GM23338 (cell line): ENCODE measurements around the gene SOX9. TPM values are rescaled to one million over a fixed set of nuclear protein-coding genes. Genes with fewer than 3 reads are reported as not detected.

ENCODE experiments used
- ATAC-seq: fragments of 200-7000 bp; cut with Tn5 transposase; 3 replicates; pipeline ENCODE4 v1.9.1; 2020
- DNase-seq: peaks from one replicate; pipeline ENCODE4 v3.0.0-alpha.2; 2015; ENCODE audit warnings: low spot score
- H2AFZ ChIP-seq: fragments of 200-600 bp; sonication (generic); 2 replicates; pipeline ENCODE4 v1.8.0; 2016; ENCODE audit warnings: antibody characterized with exemption, mild to moderate bottlenecking, moderate library complexity
- H3F3A ChIP-seq: fragments of 200-600 bp; sonication (generic); replicated peaks from 2 replicates; pipeline ENCODE4 v1.8.0; 2017; ENCODE audit warnings: antibody characterized with exemption, mixed run types, low read depth
- H3K27ac ChIP-seq: fragments of 200-600 bp; sonication (generic); 2 replicates; pipeline ENCODE4 v1.6.1; 2016; ENCODE audit warnings: low read depth
- H3K27me3 ChIP-seq: fragments of 200-600 bp; sonication (generic); 2 replicates; pipeline ENCODE4 v1.8.0; 2016; ENCODE audit warnings: mild to moderate bottlenecking, mixed run types, moderate library complexity; ENCODE audit not compliant: insufficient read depth
- H3K36me3 ChIP-seq: fragments of 200-600 bp; sonication (generic); 2 replicates; pipeline ENCODE4 v1.8.0; 2016; ENCODE audit warnings: mild to moderate bottlenecking; ENCODE audit not compliant: insufficient read depth
- H3K4me1 ChIP-seq: fragments of 200-600 bp; sonication (generic); 2 replicates; pipeline ENCODE4 v1.8.0; 2016; ENCODE audit warnings: mild to moderate bottlenecking, moderate library complexity; ENCODE audit not compliant: insufficient read depth
- H3K4me2 ChIP-seq: fragments of 200-600 bp; sonication (generic); 2 replicates; pipeline ENCODE4 v1.7.1; 2017; ENCODE audit warnings: mixed run types
- H3K4me3 ChIP-seq: fragments of 200-600 bp; sonication (generic); 2 replicates; pipeline ENCODE4 v1.6.1; 2016; ENCODE audit warnings: mixed run types
- H3K79me2 ChIP-seq: fragments of 200-600 bp; sonication (generic); replicated peaks from 2 replicates; pipeline ENCODE4 v1.8.0; 2017; ENCODE audit warnings: mild to moderate bottlenecking; ENCODE audit not compliant: insufficient read depth
- H3K9me2 ChIP-seq: fragments of 200-600 bp; sonication (generic); 2 replicates; pipeline ENCODE4 v1.8.0; 2017; ENCODE audit not compliant: insufficient read depth
- H4K20me1 ChIP-seq: fragments of 200-600 bp; sonication (generic); replicated peaks from 2 replicates; pipeline ENCODE4 v1.8.0; 2017; ENCODE audit warnings: mild to moderate bottlenecking; ENCODE audit not compliant: insufficient read depth
- H3K27ac Mint-ChIP-seq: 2 replicates; pipeline ENCODE4 v1.8.0; 2020; ENCODE audit warnings: inconsistent platforms, mild to moderate bottlenecking, moderate library complexity, mixed read lengths
- H3K27me3 Mint-ChIP-seq: 3 replicates; pipeline ENCODE4 v1.8.0; 2022; ENCODE audit warnings: low read depth, mild to moderate bottlenecking, moderate library complexity, mixed read lengths, inconsistent platforms; ENCODE audit not compliant: insufficient read depth, poor library complexity
- H3K36me3 Mint-ChIP-seq: 3 replicates; pipeline ENCODE4 v1.8.0; 2021; ENCODE audit warnings: low read depth, mild to moderate bottlenecking, inconsistent platforms, moderate library complexity, mixed read lengths
- H3K4me1 Mint-ChIP-seq: 3 replicates; pipeline ENCODE4 v1.8.0; 2020; ENCODE audit warnings: mild to moderate bottlenecking, inconsistent platforms, mixed read lengths
- H3K4me3 Mint-ChIP-seq: 3 replicates; pipeline ENCODE4 v1.8.0; 2021; ENCODE audit warnings: moderate library complexity, mild to moderate bottlenecking, inconsistent platforms, mixed read lengths
- H3K9me3 Mint-ChIP-seq: 3 replicates; pipeline ENCODE4 v1.8.0; 2020; ENCODE audit warnings: moderate library complexity, mild to moderate bottlenecking, inconsistent platforms, mixed read lengths
- CREB1 ChIP-seq: fragments of 250-450 bp; sonication (Bioruptor Pico); IDR thresholded peaks from 2 replicates; pipeline ENCODE4 v1.5.0; 2020; ENCODE audit warnings: low read depth, mild to moderate bottlenecking, moderate library complexity
- CTCF ChIP-seq, 2 experiments: fragments of 200-600 bp in 1 of 2; sonication (generic) in 1 of 2; conservative IDR thresholded peaks; 2 replicates each; pipeline versions ENCODE4 v1.5.1 to v1.6.1; 2016 to 2017; ENCODE audit warnings: antibody characterized with exemption in 2 of 2, low read depth in 2 of 2, mild to moderate bottlenecking in 2 of 2, moderate library complexity in 1 of 2
- ETS1 ChIP-seq: IDR thresholded peaks from 2 replicates; pipeline ENCODE4 v1.6.1; 2016; ENCODE audit warnings: antibody characterized with exemption
- EZH2phosphoT487 ChIP-seq: fragments of 200-600 bp; sonication (generic); IDR thresholded peaks from one replicate; pipeline ENCODE4 v1.8.1; 2018; ENCODE audit warnings: antibody characterized with exemption; ENCODE audit not compliant: unreplicated experiment
- JUNB ChIP-seq: IDR thresholded peaks from one replicate; pipeline ENCODE4 v1.6.1; 2016; ENCODE audit warnings: antibody characterized with exemption; ENCODE audit not compliant: unreplicated experiment
- NANOG ChIP-seq: IDR thresholded peaks from 2 replicates; pipeline ENCODE4 v1.6.1; 2016; ENCODE audit warnings: antibody characterized with exemption, borderline replicate concordance
- POLR2AphosphoS5 ChIP-seq: IDR thresholded peaks from 2 replicates; pipeline ENCODE4 v1.6.1; 2016; ENCODE audit warnings: antibody characterized with exemption, low read depth
- REST ChIP-seq: IDR thresholded peaks from one replicate; pipeline ENCODE4 v1.6.1; 2018; ENCODE audit warnings: antibody characterized with exemption; ENCODE audit not compliant: unreplicated experiment
- STAT1 ChIP-seq: IDR thresholded peaks from one replicate; pipeline ENCODE4 v1.6.1; 2016; ENCODE audit warnings: antibody characterized with exemption; ENCODE audit not compliant: unreplicated experiment
- ZNF114 ChIP-seq: fragments of 250-450 bp; sonication (Bioruptor Pico); IDR thresholded peaks from 2 replicates; pipeline ENCODE4 v1.5.0; 2020; ENCODE audit warnings: mild to moderate bottlenecking, moderate library complexity
- ZNF331 ChIP-seq: fragments of 250-450 bp; sonication (Bioruptor Pico); IDR thresholded peaks from 2 replicates; pipeline ENCODE4 v1.5.0; 2020; ENCODE audit warnings: low read depth, mild to moderate bottlenecking, moderate library complexity
- polyA plus RNA-seq: library from polyadenylated mRNA; unstranded; fragments of >200 nt; fragmentation: Nextera tagmentation; extraction: Ambion mirVana; gene quantifications from 2 replicates; pipeline ENCODE4 v1.2.1, GENCODE V29; 2016
- total RNA-seq: library from RNA; depleted of rRNA; stranded (reverse); fragments of >200 nt; shearing (Covaris generic); gene quantifications from 2 replicates; pipeline ENCODE4 v1.2.3, GENCODE V29; 2014

The SOX9 gene
- total and polyA plus RNA-seq, 2 experiments from 2014 or later: 4.4 TPM

GRCh38 chr17:72077326-72077960, 43.4 kb upstream of the SOX9 start:
- no peaks in the 10 kb centered on the region for H3F3A ChIP-seq
- H3K79me2 ChIP-seq: no peaks in the 10 kb centered on the region
- TF ChIP-seq JUNB (no peak), CTCF (conservative IDR thresholded peaks at IDR 0.05; ENCODE audit: low read depth in 2 of 2) (peak; percentile 53 to 57), POLR2AphosphoS5 (no peak)
- Mint-ChIP-seq H3K36me3 (no peaks in the 10 kb centered on the region), H3K4me1 (no peaks in the 10 kb centered on the region), H3K9me3 (no peaks in the 10 kb centered on the region), H3K27me3 (peaks cover 2% of the 10 kb centered on the region), H3K4me3 (no peak overlapping the region), H3K27ac (no peak overlapping the region; the same call in 1 of the 2 replicates)
- no peak overlapping the region for H2AFZ ChIP-seq
- H3K4me3 ChIP-seq: no peak overlapping the region
- DNase-seq (peak; percentile 79), ATAC-seq (peak; percentile 39; the same call in 2 of the 3 replicates)
- no peak overlapping the region for H3K27ac ChIP-seq
- peaks cover 5% of the 10 kb centered on the region; the same call in 1 of the 2 replicates for H3K9me2 ChIP-seq
- no peaks in the 10 kb centered on the region for H3K4me1 ChIP-seq
- no peak overlapping the region for H3K4me2 ChIP-seq
- no peaks in the 10 kb centered on the region for H4K20me1 ChIP-seq
- H3K27me3 ChIP-seq: no peaks in the 10 kb centered on the region
- H3K36me3 ChIP-seq: no peaks in the 10 kb centered on the region

GRCh38 chr17:72079700-72080099, 41.1 kb upstream of the SOX9 start:
- Histone ChIP-seq H4K20me1 (no peaks in the 10 kb centered on the region), H3K79me2 (no peaks in the 10 kb centered on the region), H3F3A (no peaks in the 10 kb centered on the region), H3K27ac (no peak overlapping the region), H3K4me2 (no peak overlapping the region), H3K27me3 (no peaks in the 10 kb centered on the region), H3K36me3 (no peaks in the 10 kb centered on the region), H3K4me3 (no peak overlapping the region), H2AFZ (no peak overlapping the region), H3K4me1 (no peaks in the 10 kb centered on the region), H3K9me2 (peaks cover 5% of the 10 kb centered on the region; the same call in 1 of the 2 replicates)
- H3K27ac Mint-ChIP-seq: no peak overlapping the region
- H3K36me3 Mint-ChIP-seq: no peaks in the 10 kb centered on the region
- ATAC-seq (no peak), DNase-seq (no peak)
- H3K27me3 Mint-ChIP-seq: no peaks in the 10 kb centered on the region
- no peak for TF ChIP-seq NANOG
- TF ChIP-seq ETS1: no peak
- no peak for TF ChIP-seq JUNB
- TF ChIP-seq CREB1: no peak
- TF ChIP-seq ZNF331 (CRISPR knock-in tag): no peak
- no peak for TF ChIP-seq EZH2phosphoT487
- TF ChIP-seq POLR2AphosphoS5: no peak
- no peak for TF ChIP-seq ZNF114 (CRISPR knock-in tag)
- TF ChIP-seq REST: no peak
- no peak for TF ChIP-seq CTCF (conservative IDR thresholded peaks at IDR 0.05; ENCODE audit: low read depth in 2 of 2)
- TF ChIP-seq STAT1: no peak
- H3K9me3 Mint-ChIP-seq: no peaks in the 10 kb centered on the region
- no peaks in the 10 kb centered on the region for H3K4me1 Mint-ChIP-seq
- H3K4me3 Mint-ChIP-seq: no peak overlapping the region
